Measurements from ENCODE around the gene EXTL1.

DNA sequence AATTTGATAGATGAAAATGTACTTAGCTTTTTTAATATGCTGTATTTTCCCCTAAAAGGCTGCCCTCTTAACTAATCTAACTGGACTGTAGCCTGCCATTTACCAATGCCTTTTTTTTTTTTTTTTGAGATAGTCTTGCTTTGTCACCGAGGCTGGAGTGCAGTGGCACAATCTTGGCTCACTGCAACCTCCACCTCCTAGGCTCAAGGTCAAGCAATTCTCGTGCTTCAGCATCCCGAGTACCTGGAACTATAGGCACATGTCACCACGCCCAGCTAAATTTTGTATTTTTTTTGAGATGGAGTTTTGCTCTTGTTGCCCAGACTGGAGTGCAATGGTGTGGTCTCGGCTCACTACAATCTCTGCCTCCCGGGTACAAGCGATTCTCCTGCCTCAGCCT, 42.4 kb upstream of the EXTL1 start:
- TF ChIP-seq, protein P1, sequence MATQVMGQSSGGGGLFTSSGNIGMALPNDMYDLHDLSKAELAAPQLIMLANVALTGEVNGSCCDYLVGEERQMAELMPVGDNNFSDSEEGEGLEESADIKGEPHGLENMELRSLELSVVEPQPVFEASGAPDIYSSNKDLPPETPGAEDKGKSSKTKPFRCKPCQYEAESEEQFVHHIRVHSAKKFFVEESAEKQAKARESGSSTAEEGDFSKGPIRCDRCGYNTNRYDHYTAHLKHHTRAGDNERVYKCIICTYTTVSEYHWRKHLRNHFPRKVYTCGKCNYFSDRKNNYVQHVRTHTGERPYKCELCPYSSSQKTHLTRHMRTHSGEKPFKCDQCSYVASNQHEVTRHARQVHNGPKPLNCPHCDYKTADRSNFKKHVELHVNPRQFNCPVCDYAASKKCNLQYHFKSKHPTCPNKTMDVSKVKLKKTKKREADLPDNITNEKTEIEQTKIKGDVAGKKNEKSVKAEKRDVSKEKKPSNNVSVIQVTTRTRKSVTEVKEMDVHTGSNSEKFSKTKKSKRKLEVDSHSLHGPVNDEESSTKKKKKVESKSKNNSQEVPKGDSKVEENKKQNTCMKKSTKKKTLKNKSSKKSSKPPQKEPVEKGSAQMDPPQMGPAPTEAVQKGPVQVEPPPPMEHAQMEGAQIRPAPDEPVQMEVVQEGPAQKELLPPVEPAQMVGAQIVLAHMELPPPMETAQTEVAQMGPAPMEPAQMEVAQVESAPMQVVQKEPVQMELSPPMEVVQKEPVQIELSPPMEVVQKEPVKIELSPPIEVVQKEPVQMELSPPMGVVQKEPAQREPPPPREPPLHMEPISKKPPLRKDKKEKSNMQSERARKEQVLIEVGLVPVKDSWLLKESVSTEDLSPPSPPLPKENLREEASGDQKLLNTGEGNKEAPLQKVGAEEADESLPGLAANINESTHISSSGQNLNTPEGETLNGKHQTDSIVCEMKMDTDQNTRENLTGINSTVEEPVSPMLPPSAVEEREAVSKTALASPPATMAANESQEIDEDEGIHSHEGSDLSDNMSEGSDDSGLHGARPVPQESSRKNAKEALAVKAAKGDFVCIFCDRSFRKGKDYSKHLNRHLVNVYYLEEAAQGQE (IDR thresholded peaks at IDR 0.05; ENCODE audit: low read depth) = no peak
- TF ChIP-seq ZBTB7A (IDR thresholded peaks at IDR 0.05; ENCODE audit: low read depth) (no peak), CEBPB (IDR thresholded peaks at IDR 0.05) (no peak), TEAD4 (IDR thresholded peaks at IDR 0.05) (no peak), EP300 (IDR thresholded peaks at IDR 0.05; ENCODE audit: borderline replicate concordance) (no peak), EGR1 (IDR thresholded peaks at IDR 0.05) (no peak), RAD21 (IDR thresholded peaks at IDR 0.05; ENCODE audit: low read depth) (no peak), CREB1 (IDR thresholded peaks at IDR 0.05; ENCODE audit: low read depth) (no peak)
- TF ChIP-seq, protein P2, sequence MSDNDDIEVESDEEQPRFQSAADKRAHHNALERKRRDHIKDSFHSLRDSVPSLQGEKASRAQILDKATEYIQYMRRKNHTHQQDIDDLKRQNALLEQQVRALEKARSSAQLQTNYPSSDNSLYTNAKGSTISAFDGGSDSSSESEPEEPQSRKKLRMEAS (IDR thresholded peaks at IDR 0.05) = no peak
- TF ChIP-seq, protein P3, sequence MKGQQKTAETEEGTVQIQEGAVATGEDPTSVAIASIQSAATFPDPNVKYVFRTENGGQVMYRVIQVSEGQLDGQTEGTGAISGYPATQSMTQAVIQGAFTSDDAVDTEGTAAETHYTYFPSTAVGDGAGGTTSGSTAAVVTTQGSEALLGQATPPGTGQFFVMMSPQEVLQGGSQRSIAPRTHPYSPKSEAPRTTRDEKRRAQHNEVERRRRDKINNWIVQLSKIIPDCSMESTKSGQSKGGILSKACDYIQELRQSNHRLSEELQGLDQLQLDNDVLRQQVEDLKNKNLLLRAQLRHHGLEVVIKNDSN (IDR thresholded peaks at IDR 0.05) = no peak

All from Ishikawa (cell line).